Measurements from ENCODE around the gene KDELR3. TPM values are rescaled to one million over a fixed set of nuclear protein-coding genes. Genes with fewer than 3 reads are reported as not detected.

Gene KDELR3
- total RNA-seq, 1 experiment from 2014 or later = 7.3 TPM

DNA sequence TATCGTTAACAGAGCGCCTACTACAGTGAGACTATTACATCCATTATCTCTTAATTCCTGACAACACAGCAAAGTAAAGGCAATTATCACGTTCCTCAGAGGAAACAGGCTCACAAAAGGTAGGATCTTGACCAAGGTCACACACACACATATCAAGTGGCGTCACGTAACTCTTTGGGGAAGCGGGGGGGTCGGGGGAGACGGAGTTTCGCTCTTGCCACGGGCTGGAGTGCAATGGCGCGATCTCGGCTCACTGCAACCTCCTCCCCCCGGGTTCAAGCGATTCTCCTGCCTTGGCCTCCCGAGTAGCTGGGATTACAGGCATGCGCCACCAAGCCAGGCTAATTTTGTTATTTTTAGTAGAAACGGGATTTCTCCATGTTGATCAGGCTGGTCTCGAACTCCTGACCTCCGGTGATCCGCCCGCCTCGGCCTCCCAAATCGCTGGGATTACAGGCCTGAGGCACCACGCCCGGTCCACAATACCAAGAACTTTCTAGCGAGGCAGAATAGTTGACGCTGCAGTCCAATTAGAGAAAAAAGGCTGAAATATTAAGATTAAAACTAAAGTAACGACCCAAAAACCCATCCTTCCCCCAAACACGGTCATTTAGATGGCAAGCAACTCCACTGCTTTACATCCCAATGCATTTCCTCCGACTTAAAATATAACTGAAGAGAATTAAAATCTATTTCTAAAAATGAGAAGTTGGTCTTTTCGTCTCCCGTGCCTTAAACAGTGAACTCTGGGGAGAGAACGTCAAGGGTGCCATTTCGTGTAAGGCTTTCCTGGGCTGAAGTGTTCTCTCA, 37.0 kb downstream of the KDELR3 start:
- Mint-ChIP-seq H3K27me3 (ENCODE audit: low read depth) (no peaks in the 10 kb centered on the region; the same call in 1 of the 2 replicates), H3K4me1 (peaks cover 30 to 41% of the 10 kb centered on the region in 2 experiments), H3K4me3 (peak overlapping the region; percentile 97 to 98), H3K27ac (peak overlapping the region; percentile 98 to 99 (median 99)), H3K36me3 (ENCODE audit: insufficient read depth in 1 of 3, low read depth in 3 of 3) (peaks cover 38 to 57% (median 54%) of the 10 kb centered on the region in 3 experiments), H3K9me3 (peaks cover 0 to 8% of the 10 kb centered on the region in 2 experiments; a peak in 3 of 5 replicates)
- peak overlapping the region; percentile 34; the same call in 1 of the 2 replicates for H3K4ac ChIP-seq (ENCODE audit: low read depth, low read length)
- H3T11ph ChIP-seq (ENCODE audit: low read length) = no peak overlapping the region
- H2BK120ac ChIP-seq (ENCODE audit: low read depth, low read length, poor library complexity, severe bottlenecking) = no peak overlapping the region
- no peak overlapping the region for H2AFZ ChIP-seq (ENCODE audit: low read length)
- peak overlapping the region; percentile 71; the same call in 1 of the 2 replicates for H3K14ac ChIP-seq (ENCODE audit: insufficient read depth, low read length)
- peak overlapping the region; percentile 17 for H3K27ac ChIP-seq (ENCODE audit: insufficient read length, low read depth, low read length)
- H4K8ac ChIP-seq (replicated peaks; ENCODE audit: insufficient read length, low read depth, low read length) = no peak overlapping the region
- peak overlapping the region; percentile 50 for H3K18ac ChIP-seq (ENCODE audit: insufficient read length, low read depth, low read length)
- H3K79me1 ChIP-seq (ENCODE audit: insufficient read depth, low read depth, low read length, poor library complexity, severe bottlenecking) = peaks cover 2% of the 10 kb centered on the region
- no peak overlapping the region for H2AK5ac ChIP-seq (ENCODE audit: insufficient read length, low read length)
- no peaks in the 10 kb centered on the region for H4K20me1 ChIP-seq (ENCODE audit: control insufficient read depth, insufficient read depth, insufficient read length)
- no peaks in the 10 kb centered on the region for H3K27me3 ChIP-seq (ENCODE audit: insufficient read depth, low read length)
- H4K91ac ChIP-seq (ENCODE audit: insufficient read length, low read depth, low read length) = no peak overlapping the region
- peak overlapping the region; percentile 88 for H2BK5ac ChIP-seq (ENCODE audit: insufficient read length, low read length)
- WGBS (ENCODE audit: extremely low coverage, insufficient read length, low lambda C conversion rate) = no CpG with 5 or more reads among the region's 35 CpGs
- peak overlapping the region; percentile 9 for H4K5ac ChIP-seq (ENCODE audit: insufficient read length, low read depth, low read length)
- peak overlapping the region; percentile 93 for H3K23ac ChIP-seq (ENCODE audit: insufficient read length, low read depth, low read length)
- no peak overlapping the region for H2BK12ac ChIP-seq (ENCODE audit: insufficient read length, low read depth, low read length)
- H3K79me2 ChIP-seq (ENCODE audit: insufficient read depth, low read length) = peaks cover 35% of the 10 kb centered on the region; the same call in 1 of the 2 replicates
- H2BK20ac ChIP-seq (ENCODE audit: low read depth, low read length, poor library complexity, severe bottlenecking) = no peak overlapping the region
- H3K23me2 ChIP-seq (ENCODE audit: insufficient read length, low read depth, low read length, poor library complexity, severe bottlenecking) = peaks cover 7% of the 10 kb centered on the region
- peak overlapping the region; percentile 92 for H3K4me2 ChIP-seq (ENCODE audit: insufficient read depth, insufficient read length, low read length)
- no peaks in the 10 kb centered on the region; the same call in 1 of the 2 replicates for H3K4me1 ChIP-seq (ENCODE audit: insufficient read depth, low read length)
- no peak for DNase-seq
- TF ChIP-seq, protein P1, sequence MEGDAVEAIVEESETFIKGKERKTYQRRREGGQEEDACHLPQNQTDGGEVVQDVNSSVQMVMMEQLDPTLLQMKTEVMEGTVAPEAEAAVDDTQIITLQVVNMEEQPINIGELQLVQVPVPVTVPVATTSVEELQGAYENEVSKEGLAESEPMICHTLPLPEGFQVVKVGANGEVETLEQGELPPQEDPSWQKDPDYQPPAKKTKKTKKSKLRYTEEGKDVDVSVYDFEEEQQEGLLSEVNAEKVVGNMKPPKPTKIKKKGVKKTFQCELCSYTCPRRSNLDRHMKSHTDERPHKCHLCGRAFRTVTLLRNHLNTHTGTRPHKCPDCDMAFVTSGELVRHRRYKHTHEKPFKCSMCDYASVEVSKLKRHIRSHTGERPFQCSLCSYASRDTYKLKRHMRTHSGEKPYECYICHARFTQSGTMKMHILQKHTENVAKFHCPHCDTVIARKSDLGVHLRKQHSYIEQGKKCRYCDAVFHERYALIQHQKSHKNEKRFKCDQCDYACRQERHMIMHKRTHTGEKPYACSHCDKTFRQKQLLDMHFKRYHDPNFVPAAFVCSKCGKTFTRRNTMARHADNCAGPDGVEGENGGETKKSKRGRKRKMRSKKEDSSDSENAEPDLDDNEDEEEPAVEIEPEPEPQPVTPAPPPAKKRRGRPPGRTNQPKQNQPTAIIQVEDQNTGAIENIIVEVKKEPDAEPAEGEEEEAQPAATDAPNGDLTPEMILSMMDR (conservative IDR thresholded peaks at IDR 0.05) = no peak
- H3K9ac ChIP-seq (ENCODE audit: extremely low read depth, insufficient read length, low read length) = peak overlapping the region; percentile 99
- H3K9me3 ChIP-seq (ENCODE audit: control insufficient read depth, low read depth, low read length) = no peaks in the 10 kb centered on the region
- peak overlapping the region; percentile 21 for H3K56ac ChIP-seq (ENCODE audit: insufficient read length, low read depth, low read length)
- no peak overlapping the region for H2BK15ac ChIP-seq (ENCODE audit: low read depth, low read length)

All from H9 (cell line).